Activated CD8-positive, alpha-beta memory T cell treated with anti-CD3 and anti-CD28 coated beads, Interleukin-2, amount 50 U/mL, for 24 hours (primary cell): Measurements from ENCODE around the gene GEMIN4.

ENCODE experiments used
- DNase-seq: peaks from one replicate; pipeline ENCODE4 v3.0.0-alpha.2; 2020; ENCODE audit errors: extremely low read depth

The GEMIN4 gene

DNA sequence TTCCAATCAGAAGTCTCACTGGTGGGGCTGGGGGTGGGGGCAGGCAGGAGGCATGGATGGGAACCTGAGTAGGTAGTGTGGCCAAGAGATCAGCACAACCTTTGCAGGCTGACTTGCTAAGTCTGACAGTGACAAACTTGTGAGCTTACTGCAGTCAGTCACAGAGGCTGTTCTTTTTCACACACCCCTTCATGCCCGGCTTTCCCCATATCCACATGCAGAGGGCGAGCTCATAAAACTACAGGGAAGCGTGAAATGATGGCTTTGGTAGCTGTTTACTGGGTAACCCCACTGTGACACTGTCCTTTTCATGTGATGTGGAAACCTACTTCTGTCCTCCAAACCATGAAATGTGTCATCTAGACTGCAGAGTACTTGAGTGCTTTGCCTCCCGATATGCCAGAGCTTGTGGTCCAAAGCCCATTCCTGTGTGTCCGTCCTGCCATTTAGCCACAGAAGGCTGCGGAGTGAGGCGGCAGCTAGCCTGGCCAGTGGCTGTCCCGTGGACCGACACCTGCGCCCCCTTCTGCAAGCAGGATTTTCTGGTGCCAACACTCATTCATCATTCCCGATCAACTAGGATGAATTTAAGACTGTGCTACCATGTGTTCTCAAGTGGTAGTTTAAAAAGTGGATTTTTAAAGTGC, 9.8 kb downstream of the GEMIN4 start:
- DNase-seq = no peak

DNA sequence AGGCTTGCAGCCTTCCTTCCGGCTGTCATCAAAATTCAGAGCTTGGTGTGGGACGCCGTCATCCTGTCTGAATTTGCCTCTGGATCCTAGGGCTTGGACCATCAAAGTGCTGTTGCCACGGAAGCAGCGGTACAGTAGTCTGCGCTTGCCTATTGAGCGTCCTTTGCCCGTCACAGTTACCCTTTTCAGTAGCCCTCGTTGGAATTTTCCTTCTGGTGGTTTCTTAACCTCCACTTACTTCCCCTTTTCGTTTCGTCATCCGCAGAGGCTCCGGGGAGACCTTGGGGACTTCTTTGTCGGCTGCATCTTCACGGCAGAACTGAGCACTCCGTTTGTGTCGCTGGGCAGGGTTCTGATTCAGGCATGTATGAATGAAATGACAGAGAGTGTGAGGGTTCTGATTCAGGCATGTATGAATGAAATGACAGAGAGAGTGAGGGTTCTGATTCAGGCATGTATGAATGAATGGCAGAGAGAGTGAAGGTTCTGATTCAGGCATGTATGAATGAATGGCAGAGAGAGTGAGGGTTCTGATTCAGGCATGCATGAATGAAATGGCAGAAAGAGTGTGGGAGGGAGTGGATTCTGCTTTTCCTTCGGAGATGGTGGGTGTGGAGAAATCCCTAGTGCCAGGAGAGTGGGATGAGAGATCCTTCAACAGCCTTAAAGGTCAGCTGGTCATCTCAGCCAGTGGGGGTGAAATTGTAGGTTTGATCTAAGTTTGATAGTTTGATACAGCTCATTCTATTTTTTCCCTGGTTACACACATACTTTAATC, 11.6 kb downstream of the GEMIN4 start:
- DNase-seq = no peak

DNA sequence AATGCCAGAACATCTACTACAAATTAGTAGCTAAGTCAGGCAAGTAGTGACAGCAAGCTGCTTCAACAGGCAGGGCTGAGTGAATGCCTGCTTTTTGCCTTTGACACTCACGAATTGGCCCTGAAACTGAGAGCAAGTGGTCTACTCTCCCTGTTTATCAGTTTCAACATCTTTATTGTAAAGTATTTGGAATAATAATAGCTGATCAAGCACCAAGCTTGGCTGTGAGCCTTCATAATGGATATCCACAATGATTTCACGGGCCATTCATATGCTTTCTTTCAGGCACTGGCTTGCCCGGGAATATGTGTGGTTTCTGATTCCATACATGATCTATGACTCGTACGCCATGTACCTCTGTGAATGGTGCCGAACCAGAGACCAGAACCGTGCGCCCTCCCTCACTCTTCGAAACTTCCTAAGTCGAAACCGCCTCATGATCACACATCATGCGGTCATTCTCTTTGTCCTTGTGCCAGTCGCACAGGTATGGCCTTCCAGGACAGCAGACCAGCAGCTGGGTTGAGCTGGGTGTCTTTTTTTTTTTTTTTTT, 14.4 kb downstream of the GEMIN4 start:
- DNase-seq = no peak

DNA sequence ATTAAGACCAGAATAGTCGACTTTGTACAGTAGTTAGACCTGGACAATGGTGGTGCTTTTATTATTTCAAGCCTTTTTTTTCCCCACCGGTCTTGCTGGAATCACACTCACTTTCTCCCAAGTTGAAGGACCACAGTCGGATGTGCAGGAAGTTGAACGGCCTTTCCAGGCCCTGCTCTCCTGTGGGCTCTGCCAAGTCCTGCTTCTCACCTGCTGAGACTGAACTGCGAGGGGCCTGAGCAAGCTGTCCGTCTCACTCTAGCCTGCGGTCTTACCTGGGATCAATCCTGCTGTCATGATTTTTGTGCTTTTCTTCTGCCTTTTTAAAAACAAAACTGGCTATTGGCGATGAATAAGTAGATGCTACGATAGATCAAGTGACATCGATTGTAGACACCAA, 18.3 kb downstream of the GEMIN4 start:
- DNase-seq = no peak

GRCh38 chr17:732902-733720, 19.0 kb downstream of the GEMIN4 start:
- DNase-seq = no peak

- DNase-seq = no peak
These were observed 19.8 kb downstream of the GEMIN4 start, which contains the start of gene TLCD3A for GRCh38 chr17:732067-732901. Gene TLCD3A (plus strand): TSS chr17:732596. CDS start chr17:732648, 52 bp downstream.

DNA sequence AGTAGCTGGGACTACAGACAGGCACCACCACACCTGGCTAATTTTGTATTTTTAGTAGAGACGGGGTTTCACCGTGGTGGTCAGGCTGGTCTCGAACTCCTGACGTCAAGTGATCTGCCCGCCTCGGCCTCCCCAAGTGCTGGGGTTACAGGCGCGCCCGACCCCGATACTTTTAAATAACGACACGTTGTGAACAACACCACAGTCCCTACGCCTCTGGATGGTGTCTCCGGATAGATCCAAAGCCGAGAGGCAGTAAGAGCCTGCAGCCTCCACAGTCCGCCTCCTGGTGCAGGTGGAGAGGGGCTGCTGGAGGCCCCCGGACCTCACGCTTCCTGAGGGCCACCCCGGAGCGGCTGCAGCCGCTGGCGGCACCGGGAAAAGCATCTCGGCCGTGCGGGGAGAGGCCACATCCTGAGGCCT, 20.4 kb downstream of the GEMIN4 start:
- no peak for DNase-seq

DNA sequence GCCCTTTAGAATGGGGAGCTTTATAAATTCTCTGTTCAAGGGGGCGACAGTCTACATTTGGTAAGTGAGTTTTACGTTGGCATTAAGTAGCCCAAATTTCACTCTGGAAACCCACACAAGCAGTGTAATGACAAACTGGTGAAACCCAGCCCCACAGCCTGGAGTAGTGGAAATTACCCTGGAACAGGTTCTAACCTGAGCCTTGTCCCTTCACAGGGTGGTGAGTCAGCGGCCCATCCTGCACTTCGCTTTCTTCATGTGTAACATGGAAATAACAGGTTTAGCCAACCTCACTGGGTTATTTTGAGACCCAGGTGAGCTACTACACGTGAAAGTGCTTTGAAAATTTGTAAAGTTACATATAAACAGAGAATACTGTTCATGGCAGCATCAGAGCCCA, 23.2 kb downstream of the GEMIN4 start:
- no peak for DNase-seq

DNA sequence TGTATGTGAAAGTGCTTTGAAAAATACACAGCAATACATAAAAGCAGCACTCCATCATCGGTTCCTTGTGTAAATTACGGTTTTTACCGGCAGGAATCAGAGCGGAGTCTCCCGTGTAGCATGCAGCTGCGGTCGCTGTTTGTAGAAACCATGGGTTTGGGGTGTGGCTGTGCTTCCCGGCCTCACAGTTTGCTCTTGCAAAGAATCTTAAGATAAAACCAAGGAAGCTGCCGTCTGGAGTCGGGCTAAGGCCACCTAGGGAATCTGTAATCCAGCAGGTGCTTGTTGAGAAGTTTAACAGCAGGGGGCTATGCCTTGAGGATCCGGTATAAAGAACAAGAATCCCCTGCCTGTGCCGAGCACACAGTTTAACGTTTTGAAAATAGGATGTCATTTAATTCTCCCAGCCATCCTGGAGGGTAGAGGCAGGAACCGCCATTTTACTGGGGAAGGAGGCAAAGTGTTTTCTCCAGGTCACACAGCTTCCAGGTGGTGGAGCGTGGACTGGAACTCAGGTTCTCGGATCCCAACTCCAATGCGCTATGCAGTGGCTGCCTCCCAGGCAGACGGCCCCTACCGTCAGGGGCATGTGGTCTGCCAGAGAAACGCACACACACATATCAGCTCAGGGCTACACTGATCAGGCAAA, 25.7 kb downstream of the GEMIN4 start:
- DNase-seq = no peak

DNA sequence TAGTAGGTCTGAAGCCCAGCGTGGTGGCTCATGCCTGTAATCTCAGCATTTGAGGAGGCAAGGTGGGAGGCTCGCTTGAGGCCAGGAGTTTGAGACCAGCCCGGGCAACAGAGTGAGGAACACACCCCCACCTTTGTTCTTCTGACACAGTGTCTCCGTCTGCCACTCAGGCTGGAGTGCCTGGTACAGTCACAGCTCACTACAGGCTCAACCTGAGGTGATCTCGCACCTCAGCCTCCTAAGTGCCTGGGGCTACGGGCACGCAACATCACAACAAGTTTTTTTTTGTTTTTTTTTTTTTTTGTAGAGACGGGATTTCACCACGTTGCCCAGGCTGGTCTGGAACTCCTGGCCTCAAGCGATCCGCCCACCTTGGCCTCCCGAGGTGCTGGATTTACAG, 26.3 kb downstream of the GEMIN4 start:
- DNase-seq = no peak

DNA sequence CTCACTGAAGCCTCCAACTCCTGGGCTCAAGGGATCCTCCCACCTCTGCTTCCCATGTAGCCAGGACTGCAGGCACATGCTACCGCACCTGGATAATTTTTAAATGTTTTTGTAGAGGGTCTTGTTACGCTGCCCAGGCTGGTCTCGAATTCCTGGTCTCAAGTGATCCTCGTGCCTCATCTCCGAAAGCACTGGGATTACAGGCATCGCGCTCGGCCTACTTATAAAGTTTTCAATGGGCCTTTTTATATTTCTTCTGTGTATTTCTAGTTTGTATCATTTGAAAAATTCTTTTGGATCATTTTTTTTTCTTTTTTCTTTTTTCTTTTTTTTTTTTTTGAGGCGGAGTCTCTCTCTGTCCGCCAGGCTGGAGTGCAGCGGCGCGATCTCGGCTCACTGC, 27.0 kb downstream of the GEMIN4 start:
- DNase-seq = no peak

DNA sequence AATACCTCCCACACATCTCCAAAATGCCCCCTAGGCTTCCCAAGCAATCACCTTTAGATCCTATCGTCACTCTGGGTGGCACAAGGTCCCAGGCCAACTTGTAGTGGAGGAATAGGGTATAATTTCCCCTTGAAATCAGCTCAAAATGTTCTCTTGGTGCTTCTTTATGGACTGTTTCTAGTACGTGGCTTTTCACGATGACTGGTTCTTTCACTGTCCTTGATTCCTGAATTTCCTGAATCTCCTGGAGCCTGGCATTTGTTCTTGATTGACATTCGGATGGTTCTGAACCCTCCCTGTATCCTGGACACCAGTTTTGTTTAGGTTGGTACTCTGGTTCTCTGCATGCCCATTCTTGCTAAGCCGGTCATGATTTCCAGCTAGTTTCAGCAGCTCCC, 30.5 kb downstream of the GEMIN4 start:
- no peak for DNase-seq

DNA sequence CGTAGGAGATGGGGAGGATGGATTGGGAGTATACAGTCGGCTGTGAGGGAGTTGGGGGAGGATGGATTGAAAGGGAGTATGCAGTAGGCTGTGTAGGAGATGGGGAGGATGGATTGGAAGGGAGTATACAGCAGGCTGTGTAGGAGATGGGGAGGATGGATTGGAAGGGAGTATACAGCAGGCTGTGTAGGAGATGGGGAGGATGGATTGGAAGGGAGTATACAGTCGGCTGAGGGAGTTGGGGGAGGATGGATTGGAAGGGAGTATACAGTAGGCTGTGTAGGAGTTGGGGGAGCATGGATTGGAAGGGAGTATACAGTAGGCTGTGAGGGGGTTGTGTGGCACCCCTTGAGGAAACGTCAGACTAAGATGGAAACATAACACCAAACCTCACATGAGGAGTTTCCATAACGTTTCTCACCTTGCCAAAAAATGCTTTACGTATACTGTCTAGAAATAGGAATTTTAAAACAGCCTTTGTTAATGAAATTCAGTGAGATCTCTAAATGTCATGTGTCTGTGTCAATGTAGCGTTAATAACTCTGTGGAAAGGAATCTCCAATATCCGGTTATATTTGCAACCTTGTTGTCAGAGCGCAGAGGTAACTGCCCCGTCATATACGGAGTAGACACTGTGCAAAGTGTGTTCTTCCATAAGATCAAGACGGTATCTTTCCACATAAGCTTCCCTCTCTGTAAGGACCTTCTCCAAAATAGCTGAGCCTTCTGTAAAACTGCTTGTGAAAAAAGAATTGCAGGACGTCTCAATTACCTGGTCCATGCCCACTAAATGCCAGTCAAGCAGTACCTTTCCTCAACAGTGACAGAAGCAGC, 31.1 kb downstream of the GEMIN4 start:
- no peak for DNase-seq

GRCh38 chr17:718075-718474, 34.0 kb downstream of the GEMIN4 start:
- DNase-seq = no peak

DNA sequence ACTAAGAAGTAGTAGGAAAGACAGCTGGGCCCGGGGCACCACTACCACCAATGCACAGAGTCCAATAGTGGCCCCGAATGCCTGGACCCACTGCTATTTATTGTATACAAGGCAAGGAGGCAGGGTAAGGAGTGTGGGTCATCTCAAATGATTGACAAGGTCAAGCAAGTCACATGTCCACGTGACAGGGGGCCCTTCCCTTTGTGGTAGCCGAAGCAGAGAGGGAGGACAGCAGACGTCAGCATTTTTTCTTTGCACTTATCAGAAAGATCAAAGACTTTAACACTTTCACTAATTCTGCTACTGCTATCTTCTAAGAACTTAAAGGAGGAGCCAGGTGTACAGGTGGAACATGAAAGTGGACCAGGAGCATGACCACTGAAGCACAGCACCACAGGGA, 43.9 kb downstream of the GEMIN4 start:
- DNase-seq = no peak

- no peak for DNase-seq
These were observed 46.2 kb downstream of the GEMIN4 start for GRCh38 chr17:705863-706262.

GRCh38 chr17:705011-705410, 47.1 kb downstream of the GEMIN4 start:
- DNase-seq = no peak

DNA sequence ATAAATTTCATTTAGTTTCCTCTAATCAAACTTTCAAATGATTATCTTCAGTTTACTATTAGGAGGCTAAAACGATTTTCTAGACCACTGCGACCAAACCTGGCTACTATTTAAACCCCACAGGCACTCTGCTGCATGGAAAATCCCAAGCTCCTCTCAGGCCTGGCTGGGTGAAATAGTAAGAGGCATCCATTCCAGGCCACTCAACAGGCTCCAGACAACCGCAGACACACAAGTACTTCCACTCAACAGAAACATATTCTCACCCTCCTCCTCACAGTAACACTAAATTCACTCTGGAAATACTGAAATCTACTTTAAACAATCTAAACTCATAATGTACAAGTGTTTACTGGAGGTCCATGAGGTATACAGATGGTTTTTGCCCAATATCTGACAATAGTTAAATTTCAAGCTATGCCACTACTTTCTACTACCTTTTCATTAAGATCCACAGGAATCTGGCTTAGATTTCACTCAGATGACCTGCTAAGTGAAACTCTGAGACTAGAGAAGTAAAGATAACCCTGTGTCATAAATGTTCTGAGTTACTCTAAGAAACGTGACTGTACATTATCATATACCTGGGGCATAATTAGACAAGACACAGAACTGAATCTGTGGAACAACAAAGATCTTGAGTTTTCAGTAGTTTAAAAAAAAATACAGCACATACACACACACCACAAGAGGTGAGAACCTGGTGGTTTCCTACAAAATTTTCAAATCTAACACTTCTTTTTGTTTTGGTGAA, 47.8 kb downstream of the GEMIN4 start:
- no peak for DNase-seq
